ENCODE results near the gene PMM2.
"Not testable (repeated sequence)": the region's sequence is repeated elsewhere in the genome, so short reads cannot be mapped to it uniquely, and the experiment has no call there.

Gene PMM2

GRCh38 chr16:8785408-8785807, 12.2 kb upstream of the PMM2 start:
- no peak for DNase-seq

- DNase-seq = not testable (repeated sequence)
These were observed 11.3 kb upstream of the PMM2 start for GRCh38 chr16:8786316-8786715.

GRCh38 chr16:8788578-8789172, 9.0 kb upstream of the PMM2 start:
- DNase-seq = no peak

- DNase-seq = no peak
These were observed 2.5 kb upstream of the PMM2 start for GRCh38 chr16:8795091-8795490.

GRCh38 chr16:8795818-8796217, 1.8 kb upstream of the PMM2 start:
- no peak for DNase-seq

GRCh38 chr16:8796469-8797363, 923 bp upstream of the PMM2 start:
- no peak for DNase-seq

- DNase-seq = peak in 1 of 2 experiments; percentile 26
These were observed 512 bp downstream of the PMM2 start for GRCh38 chr16:8798174-8798527.

GRCh38 chr16:8798535-8799157, 1.0 kb downstream of the PMM2 start:
- no peak for DNase-seq

- DNase-seq = no peak
These were observed 4.1 kb downstream of the PMM2 start for GRCh38 chr16:8801701-8802100.

GRCh38 chr16:8803733-8804132, 6.1 kb downstream of the PMM2 start:
- DNase-seq = not testable (repeated sequence)

GRCh38 chr16:8804313-8804712, 6.7 kb downstream of the PMM2 start:
- no peak for DNase-seq

GRCh38 chr16:8806272-8806983, 8.8 kb downstream of the PMM2 start:
- no peak for DNase-seq

- no peak for DNase-seq
These were observed 9.6 kb downstream of the PMM2 start for GRCh38 chr16:8807189-8807588.

- DNase-seq = no peak
These were observed 10.4 kb downstream of the PMM2 start for GRCh38 chr16:8808009-8808408.

- no peak for DNase-seq
These were observed 11.1 kb downstream of the PMM2 start for GRCh38 chr16:8808613-8809353.

- DNase-seq = no peak
These were observed 14.7 kb downstream of the PMM2 start for GRCh38 chr16:8812162-8812843.

- DNase-seq = no peak
These were observed 16.6 kb downstream of the PMM2 start for GRCh38 chr16:8814095-8814806.

GRCh38 chr16:8816967-8817655, 19.5 kb downstream of the PMM2 start:
- DNase-seq = no peak

GRCh38 chr16:8818504-8819270, 21.0 kb downstream of the PMM2 start:
- DNase-seq = no peak

Measured in activated CD4-positive, alpha-beta T cell treated with anti-CD3 and anti-CD28 coated beads, Interleukin-2, amount 50 U/mL, for 4 hours (primary cell).